Measurements from ENCODE around the gene CETP. TPM values are rescaled to one million over a fixed set of nuclear protein-coding genes. Genes with fewer than 3 reads are reported as not detected.

The CETP gene
- total and polyA plus RNA-seq, 9 of the 15 experiments (the other 6 are each of a cell fraction or from before 2014, with no cell fraction given), result 0.07 to 0.11 TPM; not detected in 7

DNA sequence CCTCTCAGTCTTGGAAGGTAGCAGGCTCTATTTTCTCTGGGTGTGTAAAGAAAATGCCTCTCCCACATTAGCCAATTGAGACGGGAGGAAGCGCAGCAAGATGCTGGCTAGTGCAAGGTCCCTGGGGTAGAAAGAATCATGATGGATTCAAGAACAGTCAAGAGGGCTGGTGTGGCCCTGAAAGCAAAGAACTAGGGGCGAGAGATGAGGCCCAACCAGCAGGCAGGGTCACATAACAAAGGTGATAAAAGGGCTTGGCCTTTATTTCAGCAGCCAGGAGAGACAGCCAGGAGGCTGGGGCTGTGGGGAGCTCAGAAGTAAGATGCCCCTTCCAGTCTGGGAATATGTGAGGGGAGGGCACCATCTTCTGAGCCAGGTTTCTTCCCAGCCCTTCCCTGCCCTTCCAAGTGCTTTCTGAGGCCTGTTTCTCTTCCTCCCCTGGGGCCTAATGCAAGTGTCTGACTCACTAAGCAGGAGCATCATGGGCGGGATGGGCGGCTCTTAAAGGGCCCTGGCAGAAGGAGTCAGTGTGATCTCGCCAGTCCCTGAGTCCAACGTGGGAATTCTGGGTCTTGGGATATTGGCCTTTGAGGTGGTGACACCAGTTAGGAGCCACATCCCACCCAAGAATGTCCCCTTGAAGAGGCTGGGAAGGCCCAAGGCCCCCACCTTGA lies 23.7 kb downstream of the CETP start:
- ATAC-seq (no peak), DNase-seq (ENCODE audit: extremely low read depth in 1 of 4, low spot score in 3 of 4) (no peak), FAIRE-seq (no peak)
- H3K4me3 ChIP-seq, result no peak overlapping the region
- H3K9me3 ChIP-seq (replicated peaks; ENCODE audit: control insufficient read depth, insufficient read depth, low read depth, low read length), result no peaks in the 10 kb centered on the region
- peaks cover 37 to 77% of the 10 kb centered on the region in 2 experiments for H3K27me3 ChIP-seq (ENCODE audit: control insufficient read depth in 2 of 2, insufficient read depth in 2 of 2, low read length in 2 of 2)
- in situ Hi-C loops (cut with MboI), result no loop called here
- WGBS (ENCODE audit: insufficient coverage, low coverage, missing lambda C conversion rate), result 3% methylated on average over 7 of the region's 7 CpGs
- no TSS peak for BruUV-seq (replicated peaks)
- no peak overlapping the region for H3K4me2 ChIP-seq (ENCODE audit: insufficient read depth, low read length)
- no peak overlapping the region for H3K27ac ChIP-seq (ENCODE audit: extremely low read depth, low read depth, low read length)
- CTCF ChIA-PET (ENCODE audit: low intra/inter-chr PET ratio), result no interaction called here
- H3K4me1 ChIP-seq (replicated peaks in 1 of 2; ENCODE audit: control insufficient read depth in 2 of 2, insufficient read depth in 2 of 2, low read length in 2 of 2), result peaks cover 0 to 9% of the 10 kb centered on the region in 2 experiments; a peak in 2 of 5 replicates
- no peak overlapping the region for H3K9ac ChIP-seq (ENCODE audit: insufficient read depth in 1 of 2, low read depth in 2 of 2, low read length in 2 of 2)
- POLR2A ChIA-PET, result interaction anchor here (0.6 kb wide), 1 partner anchor 9 kb away, joined by 3 read pairs; no protein-coding TSS in a partner anchor
- H3K9me1 ChIP-seq (ENCODE audit: control insufficient read depth, insufficient read depth, low read length), result no peaks in the 10 kb centered on the region
- H2AFZ ChIP-seq (ENCODE audit: low read depth, low read length), result no peak overlapping the region
- peaks cover 4% of the 10 kb centered on the region for H4K20me1 ChIP-seq (replicated peaks; ENCODE audit: control insufficient read depth, insufficient read depth, low read length)
- intact Hi-C loops (cut with micrococcal nuclease), result no loop called here
- no peaks in the 10 kb centered on the region for H3K79me2 ChIP-seq (ENCODE audit: control insufficient read depth, insufficient read depth, low read length)
- TF ChIP-seq CEBPG (CRISPR knock-in tag; IDR thresholded peaks at IDR 0.05), result no peak
- TF ChIP-seq CEBPG (tag; conservative IDR thresholded peaks at IDR 0.05 in 1 of 2, IDR thresholded peaks at IDR 0.05 in 1 of 2), result no peak
- no peak for TF ChIP-seq ZNF707 (CRISPR knock-in tag; conservative IDR thresholded peaks at IDR 0.05)
- no peak for TF ChIP-seq PURB (CRISPR knock-in tag; IDR thresholded peaks at IDR 0.05; ENCODE audit: low read depth)
- TF ChIP-seq FOSL1 (tag; conservative IDR thresholded peaks at IDR 0.05), result peak; percentile 52
- no peak for TF ChIP-seq ID3 (CRISPR knock-in tag; IDR thresholded peaks at IDR 0.05)
- TF ChIP-seq ID3 (tag; IDR thresholded peaks at IDR 0.05), result no peak
- no peaks in the 10 kb centered on the region for H3K36me3 ChIP-seq (ENCODE audit: control insufficient read depth, insufficient read depth, low read length)

All from K562 (cell line).